Gastroesophageal sphincter (tissue), 4 donors: ENCODE results near the gene KIF3A. TPM values are rescaled to one million over a fixed set of nuclear protein-coding genes. Genes with fewer than 3 reads are reported as not detected.
A peak's percentile ranks its signal among the peaks of the same experiment; 100 is the strongest.
"Not testable (repeated sequence)": the region's sequence is repeated elsewhere in the genome, so short reads cannot be mapped to it uniquely, and the experiment has no call there.

Experiments
- ATAC-seq: fragments of 150-250 bp; one replicate; pipeline ENCODE4 v1.9.1; 2016; ENCODE audit warnings: mild to moderate bottlenecking, moderate library complexity
- H3K27ac ChIP-seq, 4 donors: fragments of 200-600 bp; sonication (generic) in 3 of 4; 1 replicate in 3 of 4; 2 replicates in 1 of 4; pipeline ENCODE4 v1.5.1; 2016 to 2019
- H3K27me3 ChIP-seq: fragments of 200-600 bp; sonication (generic); one replicate; pipeline ENCODE4 v1.5.1; 2019
- H3K36me3 ChIP-seq, 2 donors: fragments of 200-600 bp; sonication (generic); one replicate each; pipeline ENCODE4 v1.5.1; 2019; ENCODE audit warnings: control low read depth in 1 of 2
- H3K4me1 ChIP-seq, 3 donors: fragments of 200-600 bp; sonication (generic); 1 replicate in 2 of 3; 2 replicates in 1 of 3; pipeline ENCODE4 v1.5.1; 2016 to 2019; ENCODE audit warnings: control low read depth in 2 of 3
- H3K4me3 ChIP-seq, 2 donors: fragments of 200-600 bp; sonication (generic); one replicate each; pipeline ENCODE4 v1.5.1; 2019; ENCODE audit warnings: mild to moderate bottlenecking in 1 of 2, moderate library complexity in 1 of 2
- H3K9me3 ChIP-seq, 3 donors: fragments of 200-600 bp; sonication (generic); one replicate each; pipeline ENCODE4 v1.5.1; 2017 to 2019; ENCODE audit warnings: control low read depth in 2 of 3
- CTCF ChIP-seq, 4 experiments: fragments of 200-600 bp in 2 of 4; fragments of 450-650 bp in 2 of 4; sonication (generic) in 1 of 4; IDR thresholded peaks; one replicate each; pipeline ENCODE4 v1.5.1; 2017 to 2019; ENCODE audit warnings: antibody characterized with exemption in 4 of 4, mild to moderate bottlenecking in 2 of 4, moderate library complexity in 2 of 4
- EP300 ChIP-seq: sonication (generic); formaldehyde crosslinking; IDR thresholded peaks from one replicate; pipeline ENCODE4 v1.6.1; 2017; ENCODE audit warnings: antibody characterized with exemption, mild to moderate bottlenecking
- POLR2A ChIP-seq, 2 donors: fragments of 450-650 bp; IDR thresholded peaks; one replicate each; pipeline ENCODE4 v1.6.1; 2017; ENCODE audit warnings: antibody characterized with exemption in 2 of 2, mild to moderate bottlenecking in 2 of 2, moderate library complexity in 1 of 2
- POLR2AphosphoS5 ChIP-seq: sonication (generic); formaldehyde crosslinking; IDR thresholded peaks from one replicate; pipeline ENCODE4 v1.6.1; 2017; ENCODE audit warnings: antibody characterized with exemption
- WGBS, 2 donors: methylation state at CpG; one replicate each; pipeline ENCODE4 v1.1.5; 2018; ENCODE audit warnings: low coverage in 1 of 2; 5-methylcytosine and 5-hydroxymethylcytosine counted together
- total RNA-seq, 4 donors: library from RNA; depleted of rRNA; stranded (reverse); fragments of >200 nt; gene quantifications; one replicate each; pipeline ENCODE4 v1.1.0, GENCODE V29; 2016

KIF3A gene
- total RNA-seq, 4 donors from 2014 or later = 5.9 to 12.5 (median 7.7) TPM

- H3K36me3 ChIP-seq = peaks cover 0 to 8% of the 10 kb centered on the region in 2 donors
- ATAC-seq = no peak
- TF ChIP-seq CTCF (IDR thresholded peaks at IDR 0.05) (peak; percentile 21 to 43 (median 34)), EP300 (no peak)
- 63 to 64% methylated on average over 11 of the region's 11 CpGs for WGBS, 2 donors
- H3K27ac ChIP-seq = no peak overlapping the region
- H3K9me3 ChIP-seq = no peaks in the 10 kb centered on the region
- peaks cover 0 to 9% (median 0%) of the 10 kb centered on the region in 3 donors for H3K4me1 ChIP-seq
- H3K4me3 ChIP-seq = no peak overlapping the region
- no peaks in the 10 kb centered on the region for H3K27me3 ChIP-seq
Measured at GRCh38 chr5:132714456-132715307, 22.7 kb downstream of the KIF3A start.

GRCh38 chr5:132708645-132709044, 28.7 kb downstream of the KIF3A start:
- H3K4me3 ChIP-seq = no peak overlapping the region
- H3K9me3 ChIP-seq = no peaks in the 10 kb centered on the region

GRCh38 chr5:132704875-132705274, 32.5 kb downstream of the KIF3A start:
- H3K36me3 ChIP-seq = peaks cover 0 to 37% of the 10 kb centered on the region in 2 donors
- H3K4me3 ChIP-seq = no peak overlapping the region
- TF ChIP-seq POLR2A (IDR thresholded peaks at IDR 0.05) = no peak
- no peak for TF ChIP-seq CTCF (IDR thresholded peaks at IDR 0.05)
- TF ChIP-seq EP300 = no peak
- TF ChIP-seq POLR2AphosphoS5 = no peak
- no peaks in the 10 kb centered on the region for H3K9me3 ChIP-seq
- ATAC-seq = no peak
- H3K27me3 ChIP-seq = no peaks in the 10 kb centered on the region
- H3K27ac ChIP-seq = no peak overlapping the region
- 89 to 100% methylated on average over 1 of the region's 1 CpG for WGBS, 2 donors
- no peaks in the 10 kb centered on the region for H3K4me1 ChIP-seq

More at GRCh38 chr5:132708645-132709044, 28.7 kb downstream of the KIF3A start:
- no peak overlapping the region for H3K27ac ChIP-seq
- no peak for ATAC-seq
- no peaks in the 10 kb centered on the region for H3K27me3 ChIP-seq
- no peaks in the 10 kb centered on the region for H3K4me1 ChIP-seq
- TF ChIP-seq POLR2AphosphoS5 (no peak), EP300 (no peak)
- H3K36me3 ChIP-seq = peaks cover 0 to 6% of the 10 kb centered on the region in 2 donors

GRCh38 chr5:132695956-132696355, 41.4 kb downstream of the KIF3A start:
- Histone ChIP-seq H3K4me3 (no peak overlapping the region), H3K27me3 (no peaks in the 10 kb centered on the region), H3K9me3 (no peaks in the 10 kb centered on the region), H3K27ac (no peak overlapping the region), H3K36me3 (peaks cover 0 to 67% of the 10 kb centered on the region in 2 donors), H3K4me1 (no peaks in the 10 kb centered on the region)
- TF ChIP-seq POLR2AphosphoS5 (no peak), CTCF (IDR thresholded peaks at IDR 0.05) (no peak)
- 89 to 90% methylated on average over 4 of the region's 4 CpGs for WGBS, 2 donors
- no peak for ATAC-seq

- no peak for TF ChIP-seq POLR2AphosphoS5
- no peak for TF ChIP-seq POLR2A (IDR thresholded peaks at IDR 0.05)
- TF ChIP-seq CTCF (IDR thresholded peaks at IDR 0.05) = no peak
- TF ChIP-seq EP300 = no peak
Measured at GRCh38 chr5:132692632-132692967, 44.7 kb downstream of the KIF3A start.

GRCh38 chr5:132691755-132692631, 45.4 kb downstream of the KIF3A start:
- not testable (repeated sequence) for ATAC-seq, H3K27me3 ChIP-seq, H3K4me1 ChIP-seq, H3K9me3 ChIP-seq, H3K27ac ChIP-seq, H3K4me3 ChIP-seq
- WGBS, 2 donors = 72 to 82% methylated on average over 5 of the region's 5 CpGs
- H3K36me3 ChIP-seq = peaks cover 0 to 36% of the 10 kb centered on the region in 2 donors

More at GRCh38 chr5:132692632-132692967, 44.7 kb downstream of the KIF3A start:
- ATAC-seq = no peak
- Histone ChIP-seq H3K27ac (no peak overlapping the region), H3K27me3 (no peaks in the 10 kb centered on the region), H3K9me3 (no peaks in the 10 kb centered on the region), H3K4me1 (no peaks in the 10 kb centered on the region), H3K4me3 (no peak overlapping the region), H3K36me3 (peaks cover 0 to 39% of the 10 kb centered on the region in 2 donors)
